Measurements from ENCODE around the gene KIZ.

Gene KIZ

GRCh38 chr20:21101932-21102575 is 23.8 kb upstream of the KIZ start:
- TF ChIP-seq CTCF (IDR thresholded peaks at IDR 0.05) = no peak

- TF ChIP-seq CTCF (IDR thresholded peaks at IDR 0.05) = no peak
Observed at GRCh38 chr20:21102603-21103311, 23.1 kb upstream of the KIZ start.

GRCh38 chr20:21103582-21104465 is 22.1 kb upstream of the KIZ start:
- TF ChIP-seq CTCF (IDR thresholded peaks at IDR 0.05) = no peak

DNA sequence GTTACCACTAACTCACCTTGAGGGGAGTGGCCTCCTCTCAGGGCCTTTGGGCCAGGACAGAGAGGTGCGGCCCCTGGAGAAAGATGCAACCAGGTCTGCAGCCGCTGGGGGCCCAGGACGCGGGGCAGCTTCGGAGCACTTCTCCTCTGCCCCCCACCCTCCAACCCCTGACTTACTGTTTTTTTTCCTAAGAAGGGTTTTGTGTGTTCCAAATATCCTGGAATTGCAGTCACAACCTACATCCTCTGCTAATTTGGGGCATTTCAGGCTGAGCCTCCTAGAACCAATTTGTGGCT is 21.5 kb upstream of the KIZ start:
- no peak for TF ChIP-seq CTCF (IDR thresholded peaks at IDR 0.05)

DNA sequence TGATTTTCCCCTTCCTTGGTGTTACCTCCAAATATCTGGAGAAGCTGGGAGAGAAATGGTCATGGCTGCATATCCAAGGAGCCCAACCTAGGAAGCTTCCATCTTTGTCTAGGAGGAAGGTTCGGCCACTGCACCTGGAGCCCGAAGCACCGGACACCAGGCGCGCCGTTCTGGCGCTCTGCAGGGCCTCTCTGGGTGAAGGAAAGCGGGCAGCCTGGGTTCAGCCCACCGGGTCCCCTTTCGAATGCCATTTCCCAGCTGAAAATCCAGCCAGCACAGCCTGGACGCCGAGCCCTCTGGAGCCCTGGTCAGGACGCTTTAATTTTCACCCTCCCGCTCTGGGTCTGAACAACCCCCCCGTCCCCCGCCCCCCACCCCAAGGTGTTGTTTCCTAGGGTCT is 21.0 kb upstream of the KIZ start:
- TF ChIP-seq CTCF (IDR thresholded peaks at IDR 0.05) = no peak

GRCh38 chr20:21105429-21106170 is 20.3 kb upstream of the KIZ start:
- no peak for TF ChIP-seq CTCF (IDR thresholded peaks at IDR 0.05)

All from LNCAP (cell line).